Hematopoietic multipotent progenitor cell treated with erythropoietin and hydrocortisone succinate and interleukin-3 and kit ligand, for 8 days (in vitro differentiated cells): ENCODE measurements around the gene ASL.
A peak's percentile ranks its signal among the peaks of the same experiment; 100 is the strongest.
"Not testable (repeated sequence)": the region's sequence is repeated elsewhere in the genome, so short reads cannot be mapped to it uniquely, and the experiment has no call there.

Experiments used
- DNase-seq: peaks from one replicate; pipeline ENCODE4 v3.0.0-alpha.2; 2015

ASL gene

GRCh38 chr7:66076462-66077329, 1.1 kb downstream of the ASL start:
- DNase-seq, result no peak

- no peak for DNase-seq
Observed at GRCh38 chr7:66078067-66078466, 2.4 kb downstream of the ASL start.

DNA sequence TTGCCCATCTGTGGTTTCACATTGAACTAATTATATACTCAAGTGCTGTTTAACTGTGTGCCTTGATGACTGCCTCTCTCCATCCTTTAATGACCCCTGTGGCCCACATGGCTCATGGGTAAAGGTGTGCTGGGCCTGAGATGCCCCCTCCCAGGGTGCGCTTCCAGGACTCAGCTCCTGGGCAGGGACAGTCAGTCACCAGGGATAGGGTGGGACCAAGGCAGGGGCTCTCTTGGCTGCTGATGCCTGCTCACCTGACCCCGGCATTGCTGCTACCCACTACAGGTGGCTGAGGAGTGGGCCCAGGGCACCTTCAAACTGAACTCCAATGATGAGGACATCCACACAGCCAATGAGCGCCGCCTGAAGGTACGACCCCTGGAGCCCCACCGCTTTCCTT, 6.5 kb downstream of the ASL start:
- DNase-seq, result no peak

GRCh38 chr7:66082886-66083415, 7.3 kb downstream of the ASL start:
- no peak for DNase-seq

- no peak for DNase-seq
Observed at GRCh38 chr7:66083677-66084076, 8.1 kb downstream of the ASL start.

- no peak for DNase-seq
Observed at GRCh38 chr7:66088861-66089838, 13.5 kb downstream of the ASL start.

DNA sequence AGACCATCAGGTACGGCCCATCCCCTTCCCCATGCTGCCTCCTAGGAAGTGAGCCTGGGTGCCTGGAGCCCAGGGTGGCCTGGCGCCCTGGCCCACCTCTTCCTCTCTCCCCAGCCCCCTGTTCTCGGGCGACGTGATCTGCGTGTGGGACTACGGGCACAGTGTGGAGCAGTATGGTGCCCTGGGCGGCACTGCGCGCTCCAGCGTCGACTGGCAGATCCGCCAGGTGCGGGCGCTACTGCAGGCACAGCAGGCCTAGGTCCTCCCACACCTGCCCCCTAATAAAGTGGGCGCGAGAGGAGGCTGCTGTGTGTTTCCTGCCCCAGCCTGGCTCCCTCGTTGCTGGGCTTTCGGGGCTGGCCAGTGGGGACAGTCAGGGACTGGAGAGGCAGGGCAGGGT, 17.0 kb downstream of the ASL start:
- no peak for DNase-seq

- no peak for DNase-seq
Observed at GRCh38 chr7:66095010-66095409, 19.4 kb downstream of the ASL start.

DNA sequence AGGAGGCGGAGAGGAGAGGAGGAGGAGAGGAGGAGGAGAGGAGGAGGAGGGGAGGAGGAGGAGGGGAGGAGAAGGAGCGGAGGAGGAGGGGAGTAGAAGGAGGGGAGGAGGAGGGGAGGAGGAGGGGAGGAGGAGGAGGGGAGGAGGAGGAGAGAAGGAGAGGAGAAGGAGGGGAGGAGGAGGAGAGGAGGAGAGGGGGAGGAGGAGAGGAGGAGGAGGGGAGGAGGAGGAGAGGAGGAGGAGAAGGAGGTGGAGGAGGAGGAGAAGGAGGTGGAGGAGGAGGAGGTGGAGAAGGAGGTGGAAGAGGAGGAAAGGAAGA, 23.6 kb downstream of the ASL start:
- peak; percentile 38 for DNase-seq

GRCh38 chr7:66099551-66100407, 24.2 kb downstream of the ASL start:
- peak; percentile 69 for DNase-seq

GRCh38 chr7:66100408-66101050, 24.9 kb downstream of the ASL start:
- no peak for DNase-seq

DNA sequence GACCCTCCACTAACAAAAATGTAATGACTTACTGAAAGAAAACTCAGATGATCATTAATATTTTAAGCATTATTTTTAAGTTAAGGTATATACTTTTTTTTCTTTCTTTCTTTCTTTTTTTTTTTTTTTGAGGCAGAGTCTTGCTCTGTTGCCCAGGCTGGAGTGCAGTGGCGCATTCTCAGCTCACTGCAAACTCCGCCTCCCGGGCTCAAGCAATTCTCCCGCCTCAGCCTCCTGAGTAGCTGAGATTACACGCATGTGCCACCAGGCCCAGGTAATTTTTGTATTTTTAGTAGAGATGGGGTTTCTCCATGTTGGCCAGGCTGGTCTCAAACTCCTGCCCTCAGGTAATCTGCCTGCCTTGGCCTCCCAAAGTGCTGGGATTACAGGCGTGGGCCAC, 26.5 kb downstream of the ASL start:
- not testable (repeated sequence) for DNase-seq

DNA sequence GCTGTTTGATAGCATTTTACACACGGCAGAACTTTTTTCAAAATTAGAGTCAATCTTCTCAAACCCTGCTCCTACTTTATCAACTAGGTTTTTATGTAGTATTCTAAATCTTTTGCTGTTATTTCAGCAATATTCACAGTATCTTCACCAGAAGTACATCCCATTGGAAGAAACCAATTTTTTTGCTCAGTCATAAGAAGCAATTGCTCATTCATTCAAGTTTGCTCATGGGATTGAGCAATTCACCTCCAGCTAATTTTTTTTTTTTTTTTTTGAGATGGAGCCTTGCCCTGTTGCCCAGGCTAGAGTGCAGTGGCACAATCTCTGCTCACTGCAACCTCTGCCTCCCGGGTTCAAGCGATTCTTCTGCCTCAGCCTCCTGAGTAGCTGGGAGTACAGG, 28.4 kb downstream of the ASL start:
- DNase-seq, result not testable (repeated sequence)

DNA sequence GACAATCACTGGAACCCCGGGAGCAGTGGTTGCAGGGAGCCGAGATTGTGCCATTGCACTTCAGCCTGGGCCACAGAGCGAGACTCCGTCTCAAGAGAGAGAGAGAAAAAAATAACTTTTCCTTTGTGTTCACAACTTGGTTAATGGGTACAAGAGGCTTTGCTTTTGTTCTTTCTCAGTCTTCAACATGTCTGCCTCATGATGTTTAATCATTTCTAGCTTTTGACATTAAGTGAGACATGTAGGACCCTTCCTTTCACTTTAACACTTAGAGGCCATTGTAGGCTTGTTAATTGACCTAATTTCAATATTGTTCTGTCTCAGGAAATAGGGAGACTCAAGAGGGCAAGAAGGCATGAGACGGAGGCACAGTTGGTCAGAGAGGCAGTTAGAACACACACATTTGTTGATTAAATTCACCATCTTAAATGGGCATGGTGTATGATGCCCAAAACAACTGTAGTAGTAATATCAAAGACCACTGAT, 29.7 kb downstream of the ASL start:
- no peak for DNase-seq

DNA sequence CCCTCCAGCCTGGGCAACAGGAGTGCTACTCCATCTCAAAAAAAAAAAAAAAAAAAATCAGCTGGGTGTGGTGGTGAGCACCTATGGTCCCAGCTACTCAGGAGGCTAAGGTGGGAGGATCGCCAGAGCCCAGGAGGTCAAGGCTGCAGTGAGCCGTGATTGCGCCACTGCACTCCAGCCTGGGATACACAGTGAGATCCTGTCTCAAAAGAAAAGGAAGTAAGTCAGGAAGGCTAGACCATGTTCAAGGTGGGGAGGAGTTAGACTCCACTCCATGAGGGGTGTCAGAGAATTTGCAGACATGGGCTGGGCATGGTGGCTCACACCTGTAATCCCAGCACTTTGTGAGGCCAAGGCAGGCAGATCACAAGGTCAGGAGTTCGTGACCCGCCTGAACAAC, 32.8 kb downstream of the ASL start:
- DNase-seq, result not testable (repeated sequence)

DNA sequence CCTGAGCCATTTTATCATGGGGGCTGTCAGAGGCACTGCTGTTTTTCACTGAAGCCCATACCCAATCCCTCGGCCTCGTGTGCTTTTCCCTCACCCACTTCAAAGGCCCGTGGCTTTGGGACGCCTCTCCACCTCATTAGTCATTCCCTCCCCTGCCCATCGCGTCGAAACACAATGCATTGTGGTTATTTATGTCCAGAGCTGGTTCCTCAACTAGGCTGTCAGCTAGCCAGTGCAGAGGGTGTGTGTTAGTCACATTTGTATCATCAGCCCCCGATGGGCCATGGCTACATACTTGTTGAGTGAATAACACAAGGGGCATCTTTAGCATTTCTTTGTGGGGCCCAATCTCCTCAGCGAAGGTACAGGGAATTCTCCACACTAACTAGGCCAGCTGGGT, 35.2 kb downstream of the ASL start:
- DNase-seq, result no peak

DNA sequence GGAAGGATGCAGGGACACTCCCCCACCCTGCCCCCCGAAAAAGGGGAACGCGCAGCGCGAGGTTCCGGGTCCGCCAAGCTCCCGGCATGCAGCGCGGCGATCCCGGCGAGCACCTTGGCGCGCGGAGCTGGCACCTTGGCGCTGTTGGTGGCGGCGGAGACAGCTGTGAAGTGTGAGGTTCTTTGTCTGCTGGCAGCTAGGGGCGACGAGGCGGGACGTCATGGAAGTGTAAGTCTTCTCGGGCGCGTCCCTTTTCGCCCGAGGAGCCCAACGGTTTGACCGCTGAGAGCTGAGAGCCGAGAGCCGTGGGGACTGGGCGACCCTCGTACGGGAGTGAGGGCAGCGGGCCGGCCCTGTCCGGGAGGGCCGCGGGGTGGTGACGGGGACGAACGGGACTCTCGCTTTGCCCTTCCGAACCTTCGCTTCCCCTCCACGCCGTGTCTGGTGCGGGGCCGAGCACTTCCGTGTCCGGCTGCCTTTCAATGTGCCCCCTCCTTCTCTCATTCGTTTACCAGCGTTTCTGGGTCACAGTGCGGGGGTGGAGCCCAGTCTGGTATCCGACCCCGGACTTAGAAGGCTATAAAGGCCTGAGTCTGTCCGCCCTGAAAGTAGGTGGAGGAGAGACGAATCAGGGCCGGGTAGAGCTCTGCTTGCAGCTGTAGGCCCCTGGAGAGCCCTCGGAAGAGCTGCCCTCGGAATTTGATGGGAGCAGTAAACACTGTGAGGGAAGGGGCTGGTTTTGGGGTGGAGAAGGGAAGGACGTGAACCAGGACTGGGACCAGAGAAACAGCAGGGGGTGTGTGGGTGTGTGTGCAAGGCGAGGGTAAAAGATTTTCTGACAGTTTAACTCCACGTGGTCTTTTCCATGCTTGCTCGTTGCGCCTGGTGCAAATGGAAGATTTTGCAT, 39.4 kb downstream of the ASL start, which contains the start of gene CRCP:
Gene CRCP, plus strand, starts transcription at position 105 of the 907 bp plus-strand sequence. Its CDS starts 116 bp downstream, at position 221.
- peak; percentile 90 for DNase-seq

DNA sequence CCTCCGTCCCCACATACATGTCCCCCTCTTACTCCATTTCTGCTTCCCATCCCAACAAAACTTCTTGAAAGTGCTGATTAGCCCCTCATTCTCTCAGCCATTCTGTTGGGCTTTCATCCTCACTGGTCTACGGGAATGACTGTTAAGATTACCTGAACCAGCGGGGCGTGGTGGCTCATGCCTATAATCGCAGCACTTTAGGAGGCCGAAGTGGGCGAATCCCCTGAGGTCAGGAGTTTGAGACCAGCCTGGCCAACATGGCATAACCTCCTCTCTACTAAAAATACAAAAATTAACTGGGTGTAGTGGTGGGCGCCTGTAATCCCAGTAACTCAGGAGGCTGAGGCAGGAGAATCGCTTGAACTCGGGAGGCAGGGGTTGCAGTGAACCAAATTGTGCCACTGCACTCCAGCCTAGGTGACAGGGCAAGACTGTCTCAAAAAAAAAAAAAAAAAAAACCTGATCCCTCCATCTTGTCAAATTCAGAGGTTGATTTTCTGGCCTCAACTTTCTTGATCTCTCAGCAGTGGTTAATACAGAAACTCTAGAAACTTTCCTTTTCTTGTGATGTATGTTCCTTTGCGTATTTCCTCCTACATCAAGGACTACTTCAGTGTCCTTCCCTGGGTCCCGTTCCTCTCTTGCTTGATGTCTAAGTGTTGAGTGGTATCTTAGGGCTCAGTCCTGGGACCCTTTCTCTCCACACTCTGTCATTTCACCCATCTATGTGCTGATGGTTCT, 41.2 kb downstream of the ASL start:
- DNase-seq, result not testable (repeated sequence)

DNA sequence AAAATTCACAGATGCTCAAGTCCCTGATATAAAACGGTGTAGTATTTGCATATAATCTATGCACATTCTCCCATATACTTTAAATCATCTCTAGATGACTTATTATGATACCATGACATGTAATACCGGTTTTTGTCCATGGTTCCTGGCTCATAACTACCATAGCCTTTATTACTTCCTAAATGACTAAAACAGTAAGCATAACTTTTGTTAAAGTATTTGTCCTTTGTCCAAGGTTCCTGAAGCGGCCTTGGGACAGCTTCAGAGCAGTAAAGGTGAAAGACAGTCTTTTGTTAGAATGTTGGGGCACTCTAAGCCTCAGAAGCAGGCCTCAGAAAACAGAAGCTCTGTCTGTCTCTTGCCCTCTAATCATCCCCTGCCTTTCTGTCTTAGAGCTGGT, 43.0 kb downstream of the ASL start:
- DNase-seq, result no peak
